GM12873 (cell line): ENCODE results near the gene GOLGA7B.

Source experiments
- CTCF ChIP-seq: IDR thresholded peaks from 2 replicates; pipeline ENCODE4 v1.5.1; 2012; ENCODE audit warnings: low read depth, mild to moderate bottlenecking, moderate library complexity, low read length, control low read depth; ENCODE audit not compliant: insufficient read depth; ENCODE audit errors: missing control alignments

The GOLGA7B gene

GRCh38 chr10:97891497-97892167, 42.0 kb downstream of the GOLGA7B start:
- TF ChIP-seq CTCF: no peak

- no peak for TF ChIP-seq CTCF
Measured at GRCh38 chr10:97892506-97892905, 42.9 kb downstream of the GOLGA7B start.

DNA sequence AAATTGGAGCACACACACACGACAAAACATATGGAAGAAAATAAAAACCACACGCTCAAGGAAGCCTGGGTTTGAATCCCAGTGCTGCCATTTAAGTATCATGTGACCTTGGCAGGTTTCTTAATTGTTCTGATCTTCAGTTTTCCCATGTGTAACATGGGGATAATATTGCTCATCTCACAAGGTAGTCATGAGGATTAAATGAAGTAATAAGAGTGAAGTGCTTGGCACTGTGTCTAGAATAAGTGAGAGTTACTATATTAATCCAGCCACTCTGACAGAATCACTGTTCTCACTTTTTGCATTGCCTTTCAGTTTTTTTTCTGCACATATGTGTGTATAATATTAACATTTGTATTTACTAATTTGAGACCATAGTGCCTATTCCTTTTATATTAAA, 43.3 kb downstream of the GOLGA7B start:
- TF ChIP-seq CTCF: no peak

DNA sequence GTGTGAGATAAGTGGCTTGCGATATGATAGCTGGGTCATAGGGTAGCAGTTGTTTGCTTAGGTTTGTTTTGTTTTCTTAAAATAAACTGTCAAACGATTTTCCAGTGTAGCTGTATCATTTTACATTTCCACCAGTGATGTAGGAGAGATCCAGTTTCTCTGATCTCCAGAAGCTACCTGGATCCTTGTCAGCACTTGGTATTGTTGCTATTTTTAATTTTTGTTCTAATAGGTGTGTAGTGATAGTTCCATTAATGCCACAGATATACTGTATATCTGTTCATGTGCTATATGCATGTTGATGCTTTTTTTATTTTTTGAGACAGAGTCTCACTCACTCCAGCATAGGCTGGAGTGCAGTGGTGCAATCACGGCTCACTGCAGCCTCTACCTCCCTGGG, 44.4 kb downstream of the GOLGA7B start:
- TF ChIP-seq CTCF: no peak

GRCh38 chr10:97895084-97895483, 45.4 kb downstream of the GOLGA7B start:
- TF ChIP-seq CTCF: no peak

GRCh38 chr10:97895915-97896314, 46.3 kb downstream of the GOLGA7B start:
- no peak for TF ChIP-seq CTCF

DNA sequence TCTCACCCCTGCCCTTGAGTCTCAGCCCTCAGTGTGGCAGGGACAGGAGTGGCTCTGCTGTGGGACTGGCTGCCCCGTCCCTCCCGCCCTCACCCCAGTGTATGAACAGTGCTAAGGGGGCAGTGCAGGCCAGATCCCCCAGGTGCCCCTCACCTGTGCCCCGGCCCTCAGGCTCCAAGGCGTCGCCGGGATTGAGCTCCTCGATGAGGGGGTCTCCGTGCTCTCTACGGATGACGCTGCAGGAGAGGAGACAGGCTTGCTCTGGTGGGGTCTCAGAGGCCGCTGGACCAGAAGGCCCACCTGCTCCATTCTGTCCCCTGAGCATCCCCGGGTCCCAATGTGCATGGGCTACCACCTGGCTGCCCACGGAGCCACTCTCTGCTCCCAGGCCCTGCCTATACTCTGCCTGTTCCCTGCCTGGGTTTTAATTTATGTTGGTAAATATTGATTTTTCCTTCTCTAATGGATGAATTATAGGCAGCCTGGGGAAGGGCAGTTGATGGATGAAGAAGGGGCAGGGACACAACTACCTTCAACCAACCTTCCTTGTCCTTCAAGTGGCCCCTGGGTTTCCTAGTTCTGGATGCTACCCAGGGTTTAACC, 47.2 kb downstream of the GOLGA7B start:
- no peak for TF ChIP-seq CTCF

- TF ChIP-seq CTCF: no peak
Measured at GRCh38 chr10:97898429-97898828, 48.8 kb downstream of the GOLGA7B start.
